NCI-H1105 treated with DMSO at 0.1 percent for 48 hours (cell line): Measurements from ENCODE around the gene VPS13D.
"Not testable (repeated sequence)": the region's sequence is repeated elsewhere in the genome, so short reads cannot be mapped to it uniquely, and the experiment has no call there.

Source experiments
- DNase-seq: peaks from one replicate; lab custom pipeline; 2025; lab: John Stamatoyannopoulos, UW

The VPS13D gene

DNA sequence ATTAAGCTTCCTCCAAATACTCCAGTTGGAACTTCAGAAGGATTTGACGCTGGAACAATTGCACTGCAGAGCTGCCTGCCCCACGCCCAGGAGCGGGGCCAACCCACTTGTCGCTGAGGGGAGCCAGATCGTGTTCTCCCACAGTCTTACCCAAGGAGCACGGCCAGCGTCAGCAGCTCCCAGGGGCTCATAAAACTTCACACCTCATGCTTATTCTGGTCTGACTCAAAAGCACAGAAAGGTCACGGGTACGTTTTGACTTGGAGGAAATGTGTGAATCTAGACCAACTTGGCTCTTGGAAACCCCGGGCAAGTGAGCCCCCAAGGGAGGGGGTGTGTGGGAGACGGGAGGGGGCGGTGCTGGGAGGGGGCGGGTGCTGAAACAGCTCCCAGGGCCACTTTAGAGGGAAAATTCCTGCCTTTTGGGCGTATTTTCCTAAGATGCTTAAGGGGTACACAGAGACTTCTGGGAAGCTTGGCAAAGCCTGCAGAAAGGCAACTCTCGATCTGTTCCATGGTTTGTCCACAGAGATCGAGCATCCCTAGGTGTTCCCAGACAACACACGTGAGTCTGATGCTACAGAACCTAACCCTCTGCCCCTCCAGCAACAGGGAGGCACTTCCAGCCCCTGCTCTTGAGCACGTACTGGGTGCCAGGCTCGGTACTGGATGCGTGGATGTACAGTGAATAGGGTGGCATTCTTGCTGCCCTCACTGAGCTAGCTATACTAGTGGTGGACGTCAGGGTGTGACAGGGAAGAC is 289.3 kb downstream of the VPS13D start:
- DNase-seq: no peak

DNA sequence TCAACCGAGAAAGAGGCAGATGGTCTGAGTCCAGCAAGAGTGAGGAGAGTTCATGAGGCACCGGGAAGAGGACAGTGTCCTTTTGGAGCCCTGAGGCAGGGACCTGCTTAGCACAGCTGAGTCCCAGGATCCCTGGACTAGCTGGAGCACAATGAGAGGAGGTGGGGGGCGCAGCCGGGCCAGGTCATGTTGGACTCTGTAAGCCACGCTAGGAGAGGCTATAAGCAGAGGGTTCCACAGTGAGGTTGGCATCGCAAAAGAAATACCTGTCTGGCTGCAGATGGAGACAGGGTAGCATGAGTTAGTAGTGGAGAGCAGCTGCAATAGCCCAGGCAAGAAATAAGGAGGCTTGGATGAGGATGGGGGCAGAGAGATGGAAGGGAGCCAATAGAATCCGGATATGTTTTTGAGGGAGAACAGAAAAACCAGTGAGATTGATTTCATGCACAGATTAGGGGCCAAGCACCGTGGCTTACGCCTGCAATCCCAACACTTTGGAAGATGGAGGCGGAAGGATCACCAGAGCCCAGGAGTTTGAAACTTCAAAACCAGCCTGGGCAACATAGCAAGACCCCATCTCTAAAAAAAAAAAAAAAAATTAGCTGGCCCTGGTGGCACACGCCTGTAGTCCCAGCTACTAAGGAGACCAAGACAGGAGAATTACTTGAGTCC is 290.0 kb downstream of the VPS13D start:
- no peak for DNase-seq

DNA sequence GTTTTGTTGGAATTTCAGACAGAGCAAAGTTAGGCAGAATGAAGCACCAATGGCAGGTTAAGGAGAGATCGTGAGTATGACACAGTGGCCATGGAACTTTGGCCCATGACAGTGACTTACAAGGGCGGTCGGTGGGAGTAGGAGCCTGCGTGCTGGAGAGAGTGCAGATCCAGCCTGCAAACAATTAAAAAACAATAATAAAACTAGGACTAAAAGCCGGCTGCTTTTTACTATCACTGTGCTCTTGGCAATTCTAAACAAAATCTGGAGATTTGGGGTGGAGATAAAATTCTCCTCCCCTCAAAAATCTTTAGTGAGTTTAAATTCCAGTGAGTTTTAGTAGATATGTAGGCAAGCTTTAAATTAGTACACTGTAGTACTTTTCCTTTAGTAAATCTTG is 291.3 kb downstream of the VPS13D start:
- no peak for DNase-seq

DNA sequence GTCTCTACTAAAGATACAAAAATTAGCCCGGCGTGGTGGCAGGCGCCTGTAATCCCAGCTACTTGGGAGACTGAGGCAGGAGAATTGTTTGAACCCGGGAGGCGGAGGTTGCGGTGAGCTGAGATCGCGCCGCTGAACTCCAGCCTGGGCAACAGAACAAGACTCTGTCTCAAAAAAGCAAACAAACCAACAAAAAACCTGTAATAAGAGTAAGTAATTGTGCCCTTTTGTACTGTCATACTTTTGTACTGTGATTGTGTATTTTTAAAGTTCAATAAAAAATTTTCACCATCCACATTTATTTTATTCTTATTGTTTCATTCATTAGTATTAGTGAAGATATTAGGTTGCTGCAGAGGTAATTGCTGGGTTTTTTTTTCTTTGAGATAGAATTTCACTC is 292.9 kb downstream of the VPS13D start:
- not testable (repeated sequence) for DNase-seq

GRCh38 chr1:12524266-12524665 is 294.4 kb downstream of the VPS13D start:
- no peak for DNase-seq

DNA sequence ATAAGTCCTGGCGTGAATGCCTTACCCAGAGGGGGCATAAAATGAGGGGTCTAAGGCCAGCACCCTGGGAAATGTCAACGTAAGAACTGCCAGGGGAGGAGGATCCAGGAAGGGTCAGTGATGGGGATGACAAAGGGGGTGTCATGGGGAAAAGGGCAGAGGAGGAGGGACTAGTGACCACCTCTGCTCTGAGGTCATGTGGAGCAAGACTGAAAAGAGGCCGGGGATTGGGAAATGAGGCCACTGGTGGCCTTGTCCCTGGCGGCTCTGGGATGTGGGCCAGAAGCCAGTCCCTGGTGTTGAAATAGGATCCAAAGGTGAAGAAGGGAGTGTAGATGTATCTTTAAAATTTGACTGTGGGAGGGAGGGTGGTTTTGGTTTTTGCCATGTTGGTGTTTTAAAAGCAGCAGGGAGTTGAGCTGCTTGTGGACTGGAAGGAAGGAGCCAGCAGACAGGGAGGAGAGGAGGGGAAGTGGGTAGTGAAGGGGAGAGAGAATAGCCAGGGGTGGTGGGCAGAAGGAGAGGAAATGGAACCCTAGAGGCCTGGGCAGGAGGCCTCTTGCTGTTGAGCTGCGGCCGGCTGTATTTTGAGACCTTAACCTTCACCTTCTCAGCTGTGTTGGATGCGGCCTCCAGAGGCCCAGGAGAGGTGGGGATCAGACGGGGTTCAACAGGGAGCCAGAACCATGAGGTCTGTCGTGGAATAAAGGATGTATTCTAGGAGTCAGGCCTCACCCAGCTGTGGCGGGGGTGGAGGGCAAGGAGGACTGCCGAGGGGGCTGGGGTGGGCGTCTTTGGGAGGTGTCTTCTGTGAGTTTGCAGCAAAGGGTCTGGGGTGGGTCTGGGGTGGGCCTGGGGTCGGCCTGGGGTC is 295.7 kb downstream of the VPS13D start:
- no peak for DNase-seq

DNA sequence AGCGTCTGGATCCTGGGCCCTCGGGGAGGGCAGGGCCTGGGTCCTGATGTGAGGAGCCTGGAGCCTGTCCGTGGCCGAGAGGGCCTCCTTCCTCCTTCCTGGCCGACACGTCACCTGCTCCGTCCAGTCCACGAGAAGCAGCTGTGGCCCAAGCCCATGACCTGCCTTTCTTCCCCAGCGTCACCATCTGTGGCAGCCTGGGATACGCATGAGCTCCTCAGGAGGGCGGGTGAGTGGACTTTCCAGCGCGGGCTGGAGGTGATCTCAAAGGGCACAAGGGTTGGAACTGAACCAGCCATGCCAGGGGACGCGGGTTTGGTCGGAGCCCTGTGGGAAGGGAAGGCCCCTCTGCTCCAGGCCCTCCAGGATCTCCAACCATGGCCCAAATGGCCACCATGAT is 297.7 kb downstream of the VPS13D start:
- no peak for DNase-seq

- DNase-seq: no peak
Measured at GRCh38 chr1:12528021-12528852, 298.4 kb downstream of the VPS13D start.

- no peak for DNase-seq
Measured at GRCh38 chr1:12529640-12530174, 299.9 kb downstream of the VPS13D start.

DNA sequence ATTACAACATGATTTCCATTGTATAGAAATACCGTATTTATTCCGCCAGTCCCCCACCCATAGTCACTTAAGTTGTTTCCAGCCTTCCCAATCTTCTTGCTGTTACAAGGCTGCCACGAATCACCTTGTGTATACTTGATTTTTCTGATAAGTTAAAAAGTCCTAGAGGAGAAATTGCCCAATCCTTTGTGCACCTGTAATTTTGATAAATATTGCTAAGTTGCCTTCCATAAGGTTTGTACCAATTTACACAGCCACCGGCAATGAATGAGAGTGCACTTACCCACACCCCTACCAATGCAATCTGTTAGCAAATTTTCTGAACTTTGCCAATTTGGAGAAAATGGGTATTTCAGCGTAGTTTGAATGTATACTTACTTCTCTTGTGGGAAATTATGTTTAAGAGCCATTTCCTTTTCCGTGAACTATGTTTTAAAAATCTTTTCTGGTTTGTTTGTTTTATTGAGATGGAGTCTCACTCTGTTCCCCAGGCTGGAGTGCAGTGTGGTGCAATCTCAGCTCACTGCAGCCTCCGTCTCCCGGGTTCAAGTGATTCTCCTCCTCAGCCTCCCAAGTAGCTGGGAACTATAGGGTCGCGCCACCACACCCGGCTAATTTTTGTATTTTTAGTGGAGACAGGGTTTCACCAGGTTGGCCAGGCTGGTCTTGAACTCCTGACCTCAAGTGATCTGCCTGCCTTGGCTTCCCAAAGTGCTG is 300.8 kb downstream of the VPS13D start:
- no peak for DNase-seq

GRCh38 chr1:12531179-12531499 is 301.3 kb downstream of the VPS13D start:
- no peak for DNase-seq

DNA sequence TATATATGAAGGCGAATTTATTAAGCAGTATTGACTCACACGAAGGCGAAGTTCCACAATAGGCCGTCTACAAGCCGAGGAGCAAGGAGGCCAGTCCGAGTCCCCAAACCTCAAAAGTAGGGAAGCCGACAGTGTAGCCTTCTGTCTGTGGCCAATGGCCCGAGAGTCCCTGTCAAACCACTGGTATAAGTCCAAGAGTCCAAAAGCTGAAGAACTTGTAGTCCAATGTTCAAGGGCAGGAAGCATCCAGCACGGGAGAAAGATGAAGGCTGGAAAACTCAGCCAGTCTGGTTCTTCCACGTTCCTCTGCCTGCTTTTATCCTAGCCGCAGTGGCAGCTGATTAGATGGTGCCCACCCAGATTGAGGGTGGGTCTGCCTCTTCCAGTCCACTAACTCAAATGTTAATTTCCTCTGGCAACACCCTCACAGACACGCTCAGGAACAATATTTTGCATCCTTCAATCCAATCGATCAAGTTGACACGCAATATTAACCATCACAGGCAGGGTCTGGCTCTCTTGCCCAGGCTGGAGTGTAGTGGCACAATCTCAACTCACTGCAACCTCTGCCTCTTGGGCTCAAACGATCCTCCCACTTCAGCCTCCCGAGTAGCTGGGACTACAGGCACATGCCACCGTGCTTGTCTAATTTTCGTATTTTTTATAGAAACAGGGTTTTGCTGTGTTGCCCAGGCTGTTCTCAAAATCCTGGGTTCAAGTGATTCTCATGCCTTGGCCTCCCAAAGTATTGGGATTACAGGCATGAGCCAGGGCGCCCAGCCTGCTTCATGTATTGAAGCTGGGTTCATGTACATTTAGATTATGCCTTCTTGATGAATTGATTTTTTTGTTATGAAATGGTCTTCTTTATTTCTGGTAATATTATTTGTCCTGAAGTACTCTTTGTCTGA is 302.8 kb downstream of the VPS13D start:
- no peak for DNase-seq

GRCh38 chr1:12536023-12536639 is 306.3 kb downstream of the VPS13D start:
- DNase-seq: no peak

- DNase-seq: no peak
Measured at GRCh38 chr1:12537294-12537693, 307.5 kb downstream of the VPS13D start.

DNA sequence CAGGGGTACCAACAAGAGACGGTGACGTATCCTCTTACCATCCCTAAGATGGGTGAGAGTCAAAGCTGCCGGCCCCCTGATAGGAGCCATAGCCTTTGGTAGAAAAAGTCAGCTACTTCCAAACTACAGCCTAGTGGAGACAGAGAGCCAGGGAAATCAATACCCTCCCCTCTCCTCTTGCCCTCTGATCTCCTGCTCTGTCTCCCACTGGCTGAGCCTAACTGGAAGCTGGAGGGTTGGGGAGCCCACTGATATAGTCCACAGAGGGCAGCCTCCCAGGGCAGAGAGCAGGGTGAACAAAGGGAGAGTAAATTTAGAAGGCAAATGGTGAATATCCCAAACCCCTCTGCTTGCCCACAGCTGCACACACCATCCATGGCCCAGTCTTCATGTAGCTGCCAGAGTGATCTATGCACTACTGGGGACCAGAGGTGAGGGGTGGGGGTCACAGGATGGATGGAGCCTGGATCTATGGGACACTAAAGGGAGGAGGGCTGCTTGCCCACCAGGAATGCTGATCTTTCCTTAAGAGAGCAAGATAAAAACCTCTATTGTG is 308.2 kb downstream of the VPS13D start:
- no peak for DNase-seq

DNA sequence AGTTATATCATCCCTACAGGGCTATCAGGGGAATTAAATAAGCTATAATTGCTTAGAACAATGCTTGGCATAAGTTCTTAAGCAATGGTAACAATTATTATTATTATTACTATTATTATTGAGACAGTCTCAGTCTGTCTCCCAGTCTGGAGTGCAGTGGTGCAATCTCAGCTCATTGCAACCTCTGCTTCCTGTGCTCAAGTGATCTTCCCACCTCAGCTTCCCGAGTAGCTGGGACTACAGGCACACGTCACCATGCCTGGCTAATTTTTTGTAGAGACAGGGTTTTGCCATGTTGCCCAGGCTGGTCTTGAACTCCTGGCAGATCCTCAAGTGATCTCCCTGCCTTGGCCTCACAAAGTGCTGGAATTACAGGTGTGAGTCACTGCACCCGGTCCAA is 308.7 kb downstream of the VPS13D start:
- DNase-seq: not testable (repeated sequence)

DNA sequence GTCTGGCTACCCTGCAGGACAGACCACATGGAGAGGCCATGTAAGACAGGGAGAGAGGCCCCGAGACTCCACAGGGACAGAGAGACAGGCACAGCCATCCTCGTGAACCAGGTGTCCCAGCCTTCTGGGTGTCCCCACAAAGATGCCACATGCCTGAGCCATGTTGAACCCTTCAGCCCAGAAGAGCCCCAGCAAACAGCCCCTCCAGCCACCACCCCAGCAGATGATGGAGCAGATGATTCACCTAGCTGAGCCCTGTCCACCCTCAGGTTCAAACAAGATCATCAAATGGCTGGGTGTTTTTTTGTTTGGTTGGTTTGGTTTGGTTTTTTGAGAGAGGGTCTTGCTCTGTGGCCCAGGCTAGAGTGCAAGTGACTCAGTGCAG is 309.5 kb downstream of the VPS13D start:
- no peak for DNase-seq

DNA sequence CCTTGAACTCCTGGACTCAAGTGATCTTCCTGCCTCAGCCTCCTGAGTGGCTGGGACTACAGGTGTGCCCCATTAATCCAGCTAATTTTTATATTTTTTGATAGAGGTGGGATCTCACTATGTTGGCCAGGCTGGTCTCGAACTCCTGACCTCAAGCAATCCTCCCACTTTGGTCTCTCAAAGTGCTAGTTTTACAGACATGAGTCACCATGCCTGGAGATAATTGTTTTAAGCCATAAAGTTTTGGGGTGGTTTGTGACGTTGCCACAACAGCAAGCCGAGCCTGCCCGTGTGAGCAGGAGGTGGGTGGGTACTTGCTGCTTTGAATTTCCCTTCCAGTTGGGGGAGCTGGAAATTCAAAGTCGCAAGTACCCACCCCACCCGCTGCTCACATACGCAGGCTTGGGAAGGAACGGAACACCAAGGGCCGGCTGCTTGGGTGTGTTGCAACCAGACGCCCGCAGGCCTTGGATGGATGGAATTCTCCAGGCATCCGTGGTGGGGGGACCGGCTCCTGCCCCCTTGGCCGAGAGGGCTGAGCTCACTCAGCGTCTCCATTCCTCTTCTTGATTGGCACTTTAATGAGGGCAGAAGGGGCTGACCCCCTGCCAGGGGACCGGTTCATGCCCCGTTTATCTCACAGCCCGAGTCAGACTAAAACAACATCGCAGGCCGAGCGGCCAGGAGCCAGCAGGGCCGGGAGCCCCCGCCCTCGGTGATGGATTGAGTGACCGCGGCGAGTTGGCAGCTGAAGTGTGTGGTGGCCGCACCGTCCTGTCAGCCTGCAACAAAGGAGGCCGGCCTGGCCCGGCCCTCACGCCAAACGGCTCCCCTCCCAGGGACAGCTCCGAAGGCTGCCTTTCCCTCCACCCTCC is 310.1 kb downstream of the VPS13D start:
- no peak for DNase-seq
